Liver (tissue), 9 donors: Measurements from ENCODE around the gene ENOX1. TPM values are rescaled to one million over a fixed set of nuclear protein-coding genes. Genes with fewer than 3 reads are reported as not detected.

Experiments
- DNase-seq: peaks from one replicate; pipeline ENCODE4 v3.0.0-alpha.2; 2017; ENCODE audit warnings: low spot score
- H3K27ac ChIP-seq, 2 donors: one replicate each; pipeline ENCODE4 v1.7.0; 2013; ENCODE audit warnings: inconsistent platforms in 2 of 2, low read length in 2 of 2, control low read depth in 1 of 2, low read depth in 1 of 2, mild to moderate bottlenecking in 1 of 2
- H3K27me3 ChIP-seq, 4 donors: one replicate each; pipeline versions ENCODE4 v1.6.1 to v1.7.0; 2013; ENCODE audit warnings: low read length in 3 of 4, inconsistent platforms in 1 of 4, mild to moderate bottlenecking in 1 of 4, moderate library complexity in 1 of 4; ENCODE audit not compliant: control insufficient read depth in 4 of 4, insufficient read depth in 4 of 4
- H3K36me3 ChIP-seq, 4 donors: one replicate each; pipeline versions ENCODE4 v1.6.1 to v1.7.0; 2013; ENCODE audit warnings: low read length in 3 of 4, mild to moderate bottlenecking in 3 of 4, low read depth in 1 of 4, moderate library complexity in 1 of 4; ENCODE audit not compliant: control insufficient read depth in 4 of 4, insufficient read depth in 3 of 4
- H3K4me1 ChIP-seq, 4 donors: one replicate each; pipeline versions ENCODE4 v1.6.1 to v1.7.0; 2013; ENCODE audit warnings: low read length in 3 of 4, mild to moderate bottlenecking in 3 of 4, moderate library complexity in 1 of 4; ENCODE audit not compliant: control insufficient read depth in 4 of 4, insufficient read depth in 4 of 4
- H3K4me3 ChIP-seq, 3 donors: one replicate each; pipeline versions ENCODE4 v1.6.1 to v1.7.0; 2013; ENCODE audit warnings: low read length in 3 of 3, control low read depth in 1 of 3, low read depth in 1 of 3, mild to moderate bottlenecking in 1 of 3
- H3K9ac ChIP-seq, 2 donors: one replicate each; pipeline ENCODE4 v1.7.0; 2013; ENCODE audit warnings: low read length in 2 of 2, mild to moderate bottlenecking in 2 of 2, moderate library complexity in 2 of 2, control low read depth in 1 of 2, low read depth in 1 of 2
- H3K9me3 ChIP-seq, 4 donors: one replicate each; pipeline versions ENCODE4 v1.6.1 to v1.7.0; 2013; ENCODE audit warnings: low read length in 3 of 4; ENCODE audit not compliant: control insufficient read depth in 4 of 4
- ATF3 ChIP-seq: IDR thresholded peaks from 2 replicates; pipeline ENCODE4 v1.6.1; 2016; ENCODE audit warnings: antibody characterized with exemption
- EGR1 ChIP-seq, 2 donors: IDR thresholded peaks; 2 replicates each; pipeline ENCODE4 v1.6.1; 2016 to 2018; ENCODE audit warnings: antibody characterized with exemption in 2 of 2, low read depth in 2 of 2
- FOXA1 ChIP-seq: IDR thresholded peaks from 2 replicates; pipeline ENCODE4 v1.6.1; 2016; ENCODE audit warnings: antibody characterized with exemption
- FOXA2 ChIP-seq: IDR thresholded peaks from 2 replicates; pipeline ENCODE4 v1.6.1; 2016; ENCODE audit warnings: antibody characterized with exemption
- GABPA ChIP-seq, 2 donors: IDR thresholded peaks in 1 of 2; conservative IDR thresholded peaks in 1 of 2; 2 replicates each; pipeline ENCODE4 v1.6.1; 2016; ENCODE audit warnings: antibody characterized with exemption in 2 of 2, mild to moderate bottlenecking in 1 of 2, moderate library complexity in 1 of 2
- HNF4A ChIP-seq, 2 donors: conservative IDR thresholded peaks; 2 replicates each; pipeline ENCODE4 v1.6.1; 2016; ENCODE audit warnings: antibody characterized with exemption in 2 of 2, mild to moderate bottlenecking in 2 of 2
- HNF4G ChIP-seq: IDR thresholded peaks from 2 replicates; pipeline ENCODE4 v1.6.1; 2016; ENCODE audit warnings: antibody characterized with exemption
- JUND ChIP-seq, 2 donors: IDR thresholded peaks; 2 replicates each; pipeline ENCODE4 v1.6.1; 2016; ENCODE audit warnings: antibody characterized with exemption in 2 of 2
- MAX ChIP-seq: IDR thresholded peaks from 2 replicates; pipeline ENCODE4 v1.6.1; 2016; ENCODE audit warnings: antibody characterized with exemption
- NR2F2 ChIP-seq: IDR thresholded peaks from 2 replicates; pipeline ENCODE4 v1.6.1; 2016; ENCODE audit warnings: antibody characterized with exemption
- RAD21 ChIP-seq, 2 donors: IDR thresholded peaks; 2 replicates each; pipeline ENCODE4 v1.6.1; 2016; ENCODE audit warnings: antibody characterized with exemption in 2 of 2, mild to moderate bottlenecking in 2 of 2
- REST ChIP-seq: IDR thresholded peaks from 2 replicates; pipeline ENCODE4 v1.6.1; 2016; ENCODE audit warnings: antibody characterized with exemption, mild to moderate bottlenecking
- RXRA ChIP-seq, 2 donors: IDR thresholded peaks; 2 replicates each; pipeline ENCODE4 v1.6.1; 2017 to 2018; ENCODE audit warnings: antibody characterized with exemption in 2 of 2, mild to moderate bottlenecking in 1 of 2
- SP1 ChIP-seq: IDR thresholded peaks from 2 replicates; pipeline ENCODE4 v1.6.1; 2018; ENCODE audit warnings: antibody characterized with exemption, mild to moderate bottlenecking
- TAF1 ChIP-seq: conservative IDR thresholded peaks from 2 replicates; pipeline ENCODE4 v1.6.1; 2016; ENCODE audit warnings: antibody characterized with exemption, mild to moderate bottlenecking
- YY1 ChIP-seq: IDR thresholded peaks from 2 replicates; pipeline ENCODE4 v1.6.1; 2016; ENCODE audit warnings: antibody characterized with exemption, mild to moderate bottlenecking
- ZBTB33 ChIP-seq: IDR thresholded peaks from 2 replicates; pipeline ENCODE4 v1.6.1; 2016; ENCODE audit warnings: antibody characterized with exemption
- WGBS: extraction: QIAGEN DNeasy Blood & Tissue Kit; methylation state at CpG from one replicate; pipeline ENCODE4 v1.1.7; 2013; 5-methylcytosine and 5-hydroxymethylcytosine counted together
- polyA plus RNA-seq, 2 donors: library from polyadenylated mRNA; stranded (reverse) in 1 of 2; unstranded in 1 of 2; fragments of 200-250 nt in 1 of 2; fragments of >200 nt in 1 of 2; fragmentation: Nextera tagmentation in 1 of 2; extraction: Ambion mirVana in 1 of 2; gene quantifications; one replicate each; pipeline versions ENCODE4 v1.2.1 to v1.2.3, GENCODE V29; 2013 to 2015
- total RNA-seq, 2 donors: library from RNA; depleted of rRNA; stranded (reverse); fragments of >200 nt; gene quantifications; one replicate each; pipeline ENCODE4 v1.2.3, GENCODE V29; 2014
- donor health status: healthy.
- donor health status: healthy.
- donor health status: healthy.
- donor health status: healthy.
- donor health status: healthy.

ENOX1 gene
- total and polyA plus RNA-seq, 4 donors: 0.02 to 0.33 (median 0.08) TPM; not detected in 1

- Histone ChIP-seq H3K27ac (no peak overlapping the region), H3K27me3 (peaks cover 0 to 6% (median 0%) of the 10 kb centered on the region in 4 donors), H3K9ac (no peak overlapping the region), H3K4me1 (no peaks in the 10 kb centered on the region), H3K4me3 (no peak overlapping the region), H3K36me3 (no peaks in the 10 kb centered on the region), H3K9me3 (no peaks in the 10 kb centered on the region)
- TF ChIP-seq HNF4G (no peak), TAF1 (no peak), ZBTB33 (no peak), SP1 (no peak), RXRA (IDR thresholded peaks at IDR 0.05) (no peak), GABPA (IDR thresholded peaks at IDR 0.05 in 1 of 2, conservative IDR thresholded peaks at IDR 0.05 in 1 of 2) (no peak), EGR1 (IDR thresholded peaks at IDR 0.05; ENCODE audit: low read depth in 2 of 2) (no peak), YY1 (no peak), REST (no peak), FOXA2 (no peak), MAX (no peak), ATF3 (no peak), JUND (IDR thresholded peaks at IDR 0.05) (no peak), RAD21 (IDR thresholded peaks at IDR 0.05) (no peak), NR2F2 (no peak), HNF4A (conservative IDR thresholded peaks at IDR 0.05) (no peak)
- 70% methylated on average over 3 of the region's 3 CpGs for WGBS
- no peak for DNase-seq
Measured at GRCh38 chr13:43229506-43229905, 557.3 kb downstream of the ENOX1 start.

- no peak overlapping the region for H3K9ac ChIP-seq
- no peak overlapping the region for H3K4me3 ChIP-seq
- no peak for DNase-seq
- no peaks in the 10 kb centered on the region for H3K9me3 ChIP-seq
- 60% methylated on average over 2 of the region's 2 CpGs for WGBS
- no peaks in the 10 kb centered on the region for H3K4me1 ChIP-seq
- no peaks in the 10 kb centered on the region for H3K36me3 ChIP-seq
- H3K27me3 ChIP-seq: peaks cover 0 to 8% (median 0%) of the 10 kb centered on the region in 4 donors
- TF ChIP-seq NR2F2: no peak
- no peak for TF ChIP-seq FOXA2
- no peak for TF ChIP-seq FOXA1
- TF ChIP-seq RAD21 (IDR thresholded peaks at IDR 0.05): no peak
- TF ChIP-seq EGR1 (IDR thresholded peaks at IDR 0.05; ENCODE audit: low read depth in 2 of 2): no peak
- TF ChIP-seq HNF4G: no peak
- TF ChIP-seq SP1: no peak
- no peak for TF ChIP-seq ATF3
- TF ChIP-seq MAX: no peak
- no peak for TF ChIP-seq TAF1
- TF ChIP-seq GABPA (IDR thresholded peaks at IDR 0.05 in 1 of 2, conservative IDR thresholded peaks at IDR 0.05 in 1 of 2): no peak
- no peak overlapping the region for H3K27ac ChIP-seq
Measured at GRCh38 chr13:43227721-43228120, 559.1 kb downstream of the ENOX1 start.
